ENCODE data around the gene WAS. TPM values are rescaled to one million over a fixed set of nuclear protein-coding genes. Genes with fewer than 3 reads are reported as not detected.

The WAS gene
- total RNA-seq, 2 donors from 2014 or later = 1.0 TPM; not detected in 1

DNA sequence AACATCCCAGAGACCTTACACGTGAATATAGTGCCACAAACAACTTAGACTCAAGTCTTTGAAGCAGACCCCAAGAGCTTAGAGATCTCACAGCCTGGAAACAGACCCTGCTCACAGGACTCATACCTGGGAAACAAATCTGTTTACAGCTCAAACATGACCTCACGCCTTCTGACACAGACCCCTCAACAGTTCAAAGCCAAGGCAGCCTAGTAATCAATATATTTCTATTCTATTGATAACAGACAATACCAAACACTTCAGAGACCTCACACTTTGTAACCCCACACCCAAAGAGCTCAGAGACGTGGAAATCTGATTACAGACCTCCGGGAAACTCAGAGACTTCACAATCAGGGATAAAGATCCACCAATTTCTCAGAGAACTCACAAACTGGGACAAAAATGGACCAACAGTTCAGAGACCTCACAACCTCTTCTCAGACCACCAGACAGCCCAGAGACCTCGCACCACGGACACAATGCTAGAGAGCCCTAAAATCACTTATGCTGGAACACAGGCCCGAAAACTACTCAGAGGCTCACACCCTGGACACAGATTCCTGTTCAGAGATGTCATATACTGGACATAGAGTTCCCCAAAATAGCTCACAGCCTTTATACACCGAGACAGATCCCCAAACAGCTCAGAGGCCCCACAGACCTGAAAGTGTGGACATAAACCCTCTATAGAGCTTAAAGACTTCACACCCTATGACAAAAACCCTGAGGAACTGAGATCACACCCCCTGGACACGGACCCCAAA, 27.7 kb downstream of the WAS start:
- DNase-seq = no peak
- intact Hi-C loops (cut with DNase I) = no loop called here
- no peak for ATAC-seq
- TF ChIP-seq, protein P1, sequence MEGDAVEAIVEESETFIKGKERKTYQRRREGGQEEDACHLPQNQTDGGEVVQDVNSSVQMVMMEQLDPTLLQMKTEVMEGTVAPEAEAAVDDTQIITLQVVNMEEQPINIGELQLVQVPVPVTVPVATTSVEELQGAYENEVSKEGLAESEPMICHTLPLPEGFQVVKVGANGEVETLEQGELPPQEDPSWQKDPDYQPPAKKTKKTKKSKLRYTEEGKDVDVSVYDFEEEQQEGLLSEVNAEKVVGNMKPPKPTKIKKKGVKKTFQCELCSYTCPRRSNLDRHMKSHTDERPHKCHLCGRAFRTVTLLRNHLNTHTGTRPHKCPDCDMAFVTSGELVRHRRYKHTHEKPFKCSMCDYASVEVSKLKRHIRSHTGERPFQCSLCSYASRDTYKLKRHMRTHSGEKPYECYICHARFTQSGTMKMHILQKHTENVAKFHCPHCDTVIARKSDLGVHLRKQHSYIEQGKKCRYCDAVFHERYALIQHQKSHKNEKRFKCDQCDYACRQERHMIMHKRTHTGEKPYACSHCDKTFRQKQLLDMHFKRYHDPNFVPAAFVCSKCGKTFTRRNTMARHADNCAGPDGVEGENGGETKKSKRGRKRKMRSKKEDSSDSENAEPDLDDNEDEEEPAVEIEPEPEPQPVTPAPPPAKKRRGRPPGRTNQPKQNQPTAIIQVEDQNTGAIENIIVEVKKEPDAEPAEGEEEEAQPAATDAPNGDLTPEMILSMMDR (IDR thresholded peaks at IDR 0.05) = no peak
- TF ChIP-seq POLR2A (IDR thresholded peaks at IDR 0.05) = no peak
- Histone ChIP-seq H3K9me3 (no peaks in the 10 kb centered on the region), H3K27ac (no peak overlapping the region), H3K4me1 (no peaks in the 10 kb centered on the region), H3K4me3 (no peak overlapping the region), H3K36me3 (replicated peaks in 1 of 2; ENCODE audit: insufficient read depth in 1 of 2, low read depth in 2 of 2) (no peaks in the 10 kb centered on the region), H3K27me3 (no peaks in the 10 kb centered on the region)
- WGBS, 2 donors = 67% methylated on average over 4 of the region's 9 CpGs; no CpG with 5 or more reads in 1 of the 2 donors

DNA sequence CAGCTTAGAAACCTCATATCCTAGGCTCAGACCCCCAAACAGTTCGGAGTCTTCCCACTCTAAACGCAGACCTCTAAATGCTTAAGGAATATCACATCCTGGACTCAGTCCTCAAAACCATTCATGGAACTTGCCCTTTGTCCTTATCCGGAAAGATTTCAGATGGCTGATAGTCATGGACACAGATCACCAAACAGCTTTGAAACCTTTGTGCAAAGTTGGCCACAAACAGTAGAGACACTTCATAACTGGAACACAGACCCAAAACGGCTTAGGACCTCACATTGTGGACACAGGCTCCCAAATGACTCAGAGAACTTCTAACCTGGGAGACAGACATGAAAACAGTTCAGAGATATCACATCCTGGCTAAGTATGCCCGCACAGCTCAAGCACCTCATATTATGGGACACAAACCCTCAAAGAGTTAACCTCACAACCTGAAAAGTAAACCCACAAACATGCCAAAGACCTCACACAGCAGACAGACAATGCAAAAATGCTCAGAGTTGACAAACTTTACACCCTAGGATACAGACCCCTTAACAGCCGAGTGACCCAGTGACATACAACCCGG, 28.4 kb downstream of the WAS start:
- 44 to 65% methylated on average over 2 to 7 of the region's 7 CpGs for WGBS, 2 donors
- TF ChIP-seq POLR2A (IDR thresholded peaks at IDR 0.05) = no peak
- TF ChIP-seq, protein P1 (IDR thresholded peaks at IDR 0.05) = no peak
- no peak for DNase-seq
- H3K4me3 ChIP-seq = no peak overlapping the region
- no peaks in the 10 kb centered on the region for H3K36me3 ChIP-seq (replicated peaks in 1 of 2; ENCODE audit: insufficient read depth in 1 of 2, low read depth in 2 of 2)
- no peak for ATAC-seq
- intact Hi-C loops (cut with DNase I) = no loop called here
- no peaks in the 10 kb centered on the region for H3K9me3 ChIP-seq
- no peaks in the 10 kb centered on the region for H3K27me3 ChIP-seq
- H3K27ac ChIP-seq = no peak overlapping the region
- H3K4me1 ChIP-seq = no peaks in the 10 kb centered on the region

DNA sequence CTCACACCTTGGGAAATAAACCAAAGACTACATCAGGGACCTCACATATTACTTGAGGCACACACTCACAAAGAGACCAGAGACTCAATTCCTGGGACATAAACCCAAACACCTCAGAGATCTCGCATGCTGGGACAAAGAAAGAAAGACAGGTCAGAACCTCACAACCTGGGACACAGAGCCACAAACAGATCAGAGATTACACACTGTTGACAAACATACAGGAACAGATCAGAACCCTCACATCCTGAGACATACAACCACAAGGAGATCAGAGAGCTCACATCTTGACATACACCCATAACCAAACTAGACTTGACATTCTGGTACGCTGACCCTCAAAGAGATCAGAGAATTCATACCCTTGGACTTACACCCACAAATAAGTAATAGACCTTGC, 30.2 kb downstream of the WAS start:
- Histone ChIP-seq H3K4me1 (no peaks in the 10 kb centered on the region), H3K36me3 (replicated peaks in 1 of 2; ENCODE audit: insufficient read depth in 1 of 2, low read depth in 2 of 2) (no peaks in the 10 kb centered on the region), H3K27me3 (no peaks in the 10 kb centered on the region), H3K9me3 (no peaks in the 10 kb centered on the region), H3K27ac (no peak overlapping the region), H3K4me3 (no peak overlapping the region)
- ATAC-seq = no peak
- no peak for TF ChIP-seq POLR2A (IDR thresholded peaks at IDR 0.05)
- TF ChIP-seq, protein P1 (IDR thresholded peaks at IDR 0.05) = no peak
- WGBS, 2 donors = 79 to 89% methylated on average over 2 of the region's 2 CpGs
- intact Hi-C loops (cut with DNase I) = no loop called here
- DNase-seq = no peak

DNA sequence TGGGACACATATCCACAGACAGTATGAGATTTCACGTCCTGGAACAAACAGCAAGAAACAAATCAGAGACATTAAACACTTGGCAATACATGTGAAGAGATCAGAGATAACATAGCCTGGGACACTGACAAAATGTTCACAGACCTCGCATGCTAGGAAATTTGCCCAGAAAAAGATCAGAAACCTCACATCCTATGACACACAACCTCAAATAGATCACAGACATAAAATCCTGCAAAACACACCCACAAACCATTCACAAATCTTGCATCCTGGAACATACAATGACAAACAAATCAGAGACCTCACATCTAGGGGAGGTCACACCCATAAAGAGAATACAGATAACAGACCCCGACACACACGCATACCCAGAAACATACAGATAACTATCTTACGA, 31.0 kb downstream of the WAS start:
- no peak overlapping the region for H3K4me3 ChIP-seq
- TF ChIP-seq, protein P1 (IDR thresholded peaks at IDR 0.05) = no peak
- TF ChIP-seq POLR2A (IDR thresholded peaks at IDR 0.05) = no peak
- H3K4me1 ChIP-seq = no peaks in the 10 kb centered on the region
- DNase-seq (no peak), ATAC-seq (no peak)
- 30 to 39% methylated on average over 4 to 5 of the region's 5 CpGs for WGBS, 2 donors
- intact Hi-C loops (cut with DNase I) = no loop called here
- no peak overlapping the region for H3K27ac ChIP-seq
- H3K36me3 ChIP-seq (replicated peaks in 1 of 2; ENCODE audit: insufficient read depth in 1 of 2, low read depth in 2 of 2) = no peaks in the 10 kb centered on the region
- no peaks in the 10 kb centered on the region for H3K9me3 ChIP-seq
- no peaks in the 10 kb centered on the region for H3K27me3 ChIP-seq

DNA sequence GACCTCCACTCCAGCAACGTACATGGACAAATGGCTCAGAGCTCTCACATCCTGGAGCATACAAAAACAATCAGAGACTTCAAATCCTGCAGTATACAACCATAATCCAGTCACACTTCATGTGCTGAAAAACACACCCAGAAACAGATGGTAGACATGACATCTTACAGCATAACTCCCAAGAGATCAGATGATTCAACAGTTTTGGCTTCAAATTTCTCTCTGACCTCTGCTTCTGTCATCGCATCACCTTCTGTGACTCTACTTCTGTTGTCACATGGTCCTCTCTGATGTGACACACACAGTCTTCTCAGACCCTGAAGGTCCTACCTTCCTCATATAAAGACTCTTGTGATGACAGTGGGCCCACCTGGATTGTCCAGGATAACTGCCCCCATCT, 31.5 kb downstream of the WAS start:
- H3K9me3 ChIP-seq = no peaks in the 10 kb centered on the region
- H3K4me3 ChIP-seq = no peak overlapping the region
- DNase-seq = no peak
- ATAC-seq = no peak
- no peaks in the 10 kb centered on the region for H3K27me3 ChIP-seq
- H3K36me3 ChIP-seq (replicated peaks in 1 of 2; ENCODE audit: insufficient read depth in 1 of 2, low read depth in 2 of 2) = no peaks in the 10 kb centered on the region
- H3K4me1 ChIP-seq = no peaks in the 10 kb centered on the region
- no peak overlapping the region for H3K27ac ChIP-seq
- no peak for TF ChIP-seq POLR2A (IDR thresholded peaks at IDR 0.05)
- TF ChIP-seq, protein P1 (IDR thresholded peaks at IDR 0.05) = no peak
- WGBS, 2 donors = 55 to 83% methylated on average over 1 to 2 of the region's 2 CpGs
- intact Hi-C loops (cut with DNase I) = no loop called here

All from body of pancreas (tissue), 4 donors.